Measurements from ENCODE around the gene HOMER3.
"Not testable (repeated sequence)": the region's sequence is repeated elsewhere in the genome, so short reads cannot be mapped to it uniquely, and the experiment has no call there.

Gene HOMER3

DNA sequence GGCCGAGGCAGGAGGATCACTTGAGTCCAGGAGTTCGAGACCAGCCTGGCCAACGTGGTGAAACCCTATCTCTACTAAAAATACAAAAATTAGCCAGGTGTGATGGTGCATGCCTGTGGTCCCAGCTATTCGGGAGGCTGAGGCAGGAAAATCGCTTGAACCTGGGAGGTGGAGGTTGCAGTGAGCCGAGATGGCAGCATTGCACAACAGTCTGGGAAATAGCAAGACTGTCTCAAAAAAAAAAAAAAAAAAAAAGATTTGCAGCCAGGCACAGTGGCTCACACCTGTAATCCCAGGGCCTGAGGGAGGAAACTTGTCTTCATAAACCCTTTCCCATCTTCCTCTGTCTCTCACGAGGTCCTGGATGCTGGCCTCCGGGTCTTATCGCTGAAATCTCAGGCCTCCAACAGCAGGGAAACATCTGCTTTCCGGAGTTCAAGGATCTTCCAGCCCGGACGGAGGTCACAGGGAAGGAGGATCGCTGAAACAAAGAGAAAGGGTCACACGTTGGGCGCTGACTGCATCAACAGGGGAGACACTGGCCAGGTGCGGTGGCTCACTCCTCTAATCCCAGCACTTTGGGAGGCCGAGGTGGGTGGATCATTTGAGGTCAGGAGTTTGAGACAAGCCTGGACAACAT is 11.5 kb upstream of the HOMER3 start:
- not testable (repeated sequence) for DNase-seq (ENCODE audit: low spot score)

- DNase-seq (ENCODE audit: low spot score) = no peak
These were observed 10.8 kb upstream of the HOMER3 start for GRCh38 chr19:18951721-18952281.

DNA sequence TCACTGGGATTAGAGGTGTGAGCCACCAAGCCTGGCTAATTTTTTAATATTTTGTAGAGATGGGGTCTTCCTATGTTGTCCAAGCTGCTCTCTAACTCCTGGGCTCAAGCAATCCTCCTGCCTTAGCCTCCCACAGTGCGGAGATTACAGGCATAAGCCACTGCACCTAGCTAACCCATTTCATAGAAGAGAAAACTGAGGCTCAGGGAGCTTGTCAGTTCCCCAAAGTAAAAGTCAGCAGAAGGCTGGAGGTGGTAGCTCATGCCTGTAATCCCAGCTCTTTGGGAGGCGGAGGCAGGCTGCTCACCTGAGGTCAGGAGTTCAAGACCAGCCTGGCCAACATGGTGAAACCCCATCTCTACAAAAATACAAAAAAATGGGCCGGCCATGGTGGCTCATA is 8.8 kb upstream of the HOMER3 start:
- no peak for DNase-seq (ENCODE audit: low spot score)

- no peak for DNase-seq (ENCODE audit: low spot score)
These were observed 7.9 kb upstream of the HOMER3 start for GRCh38 chr19:18948976-18949356.

DNA sequence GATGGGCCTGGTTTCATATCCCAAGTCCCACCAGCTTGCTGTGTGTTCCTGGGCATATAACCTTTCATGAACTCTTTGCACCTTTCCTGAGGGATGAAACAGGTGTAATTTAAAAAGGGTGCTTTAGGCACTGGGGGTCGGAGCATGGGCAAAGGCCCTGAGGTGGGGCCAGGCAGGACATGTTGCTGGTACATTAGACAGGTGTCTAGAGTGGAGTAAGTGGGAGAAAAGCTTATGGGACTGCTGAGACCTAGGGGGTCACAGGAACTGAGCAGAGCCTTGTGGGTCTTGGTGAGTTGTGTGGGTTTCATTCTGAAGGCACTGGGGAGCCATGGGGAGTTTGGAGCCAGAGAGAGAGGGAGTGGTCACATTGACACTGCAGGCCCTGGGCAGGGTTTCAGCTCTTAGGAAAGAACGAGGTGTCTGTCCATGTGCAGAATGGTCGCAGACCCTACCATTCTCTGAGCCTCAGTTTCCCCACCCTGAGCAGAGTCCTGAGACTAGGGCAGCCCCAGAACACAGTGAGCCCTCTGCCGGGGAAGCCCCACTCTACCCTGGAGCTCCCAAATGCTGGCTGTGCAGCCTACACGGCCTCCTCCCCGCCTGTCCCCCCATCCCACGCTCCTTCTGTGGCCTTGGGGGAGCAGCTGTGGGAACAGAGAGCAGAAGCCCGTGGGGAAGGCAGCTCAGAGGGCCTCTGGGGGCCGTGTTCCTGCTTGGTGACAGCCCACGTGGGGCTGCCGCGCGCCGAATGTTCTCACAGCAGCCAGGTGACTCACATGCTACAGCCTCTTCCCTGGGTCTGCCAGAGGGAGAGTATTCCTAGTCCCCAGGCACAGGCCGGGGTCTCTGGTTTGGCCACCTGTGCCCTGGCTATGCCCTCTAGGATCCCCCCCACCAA is 7.3 kb upstream of the HOMER3 start:
- no peak for DNase-seq (ENCODE audit: low spot score)

DNA sequence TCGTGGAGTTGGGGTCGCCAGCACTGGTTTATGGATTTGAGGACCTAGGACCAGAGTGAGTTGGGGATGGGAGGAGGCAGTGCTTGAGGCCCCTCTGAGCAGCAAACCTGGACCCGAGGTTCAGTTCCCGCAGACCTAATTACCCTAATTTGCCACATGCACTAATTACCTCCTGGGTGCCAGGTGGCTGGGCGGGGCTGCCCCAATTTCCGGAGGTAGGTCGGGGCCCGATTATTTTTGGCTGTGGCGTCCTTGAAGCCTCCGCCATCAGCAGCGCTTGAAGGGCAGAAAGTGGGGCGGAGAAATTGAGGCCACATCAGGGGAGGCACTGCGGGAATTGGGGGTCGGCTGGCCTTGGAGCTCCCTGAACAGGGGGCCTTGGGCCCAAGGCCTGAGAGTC is 5.9 kb upstream of the HOMER3 start:
- no peak for DNase-seq (ENCODE audit: low spot score)

- DNase-seq (ENCODE audit: low spot score) = no peak
These were observed 5.3 kb upstream of the HOMER3 start for GRCh38 chr19:18946335-18946734.

DNA sequence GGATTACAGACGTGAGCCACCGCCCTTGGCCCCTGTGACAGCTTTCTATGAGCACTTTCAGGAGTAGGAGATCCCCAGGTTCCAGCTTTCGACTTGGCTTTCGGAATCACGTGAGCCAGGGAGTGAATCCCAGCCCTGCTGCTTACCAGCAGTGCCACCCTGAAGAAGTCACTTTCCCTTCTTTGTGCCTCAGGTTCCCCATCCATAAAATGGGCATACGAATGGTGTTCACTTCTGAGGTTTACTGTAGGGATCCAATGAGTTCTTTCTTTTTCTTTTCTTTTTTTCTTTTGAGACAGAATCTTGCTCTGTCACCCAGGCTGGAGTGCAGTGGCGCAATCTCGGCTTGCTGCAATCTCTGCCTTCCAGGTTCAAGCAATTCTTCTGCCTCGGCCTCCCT is 4.3 kb upstream of the HOMER3 start:
- DNase-seq (ENCODE audit: low spot score) = no peak

DNA sequence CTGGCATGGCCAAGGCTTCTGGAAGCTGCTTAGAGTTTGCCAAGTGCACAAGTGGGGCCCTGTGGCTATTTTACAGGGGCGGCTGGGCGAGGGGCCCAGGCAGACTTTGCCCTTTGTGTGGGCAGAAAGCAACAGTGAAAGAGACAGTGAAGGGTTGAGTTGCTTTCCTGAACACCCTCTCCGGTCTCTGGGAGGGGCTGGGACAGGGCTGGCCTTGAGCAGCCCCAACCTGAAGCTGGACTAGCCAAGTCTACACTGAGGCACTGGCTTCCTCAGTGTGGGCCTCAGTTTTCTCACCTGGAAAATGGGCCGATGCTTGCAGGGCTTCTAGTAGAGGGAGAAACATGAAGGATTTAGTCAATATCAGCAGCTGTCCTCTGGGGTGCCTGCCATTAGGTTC is 2.4 kb upstream of the HOMER3 start:
- no peak for DNase-seq (ENCODE audit: low spot score)

- DNase-seq (ENCODE audit: low spot score) = no peak
These were observed 1.7 kb upstream of the HOMER3 start for GRCh38 chr19:18942692-18943091.

- no peak for DNase-seq (ENCODE audit: low spot score)
These were observed 774 bp upstream of the HOMER3 start for GRCh38 chr19:18941628-18942354.

DNA sequence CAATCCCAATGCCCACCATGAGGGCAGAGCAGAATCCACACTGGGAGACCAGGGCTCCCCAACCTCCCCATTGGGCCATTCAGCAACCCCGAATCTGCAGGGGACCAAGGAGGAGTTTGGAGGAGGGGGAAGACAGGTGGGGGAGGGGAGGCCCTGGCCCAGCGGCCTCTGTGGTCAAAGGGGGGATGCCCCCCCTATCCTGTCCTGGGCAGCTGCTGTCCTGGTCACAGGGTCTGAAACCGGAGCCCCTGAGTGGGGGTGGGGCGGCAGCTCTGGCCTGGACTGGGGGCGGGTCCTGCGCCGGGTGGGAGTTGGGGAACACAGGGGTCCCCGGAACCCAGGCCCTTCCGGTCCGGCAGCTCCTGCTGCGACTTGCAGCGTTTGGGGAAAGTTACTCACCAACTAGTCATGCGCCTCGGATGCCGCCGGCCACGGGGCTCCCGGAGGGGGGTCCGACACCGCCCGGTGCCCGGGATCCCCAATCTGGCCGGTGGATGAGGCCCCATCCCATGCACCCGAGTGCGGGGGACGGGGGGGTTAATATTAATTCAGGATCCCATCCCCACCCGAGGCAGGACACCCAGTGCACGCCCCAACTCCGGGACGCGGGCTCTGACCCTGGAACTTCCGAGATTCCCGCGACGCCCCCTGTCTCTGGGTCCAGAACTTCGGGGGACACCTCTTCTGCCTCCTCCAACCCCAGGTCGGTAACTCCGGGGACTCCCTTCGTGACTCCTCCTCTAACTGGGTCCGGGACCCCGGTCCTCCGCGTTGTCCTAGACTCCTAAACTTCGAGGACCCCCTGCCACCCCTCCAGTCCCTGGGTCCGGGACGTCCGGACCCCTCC is 872 bp downstream of the HOMER3 start:
- DNase-seq (ENCODE audit: low spot score) = peak; percentile 86

GRCh38 chr19:18939163-18939562 is 1.9 kb downstream of the HOMER3 start:
- DNase-seq (ENCODE audit: low spot score) = no peak

DNA sequence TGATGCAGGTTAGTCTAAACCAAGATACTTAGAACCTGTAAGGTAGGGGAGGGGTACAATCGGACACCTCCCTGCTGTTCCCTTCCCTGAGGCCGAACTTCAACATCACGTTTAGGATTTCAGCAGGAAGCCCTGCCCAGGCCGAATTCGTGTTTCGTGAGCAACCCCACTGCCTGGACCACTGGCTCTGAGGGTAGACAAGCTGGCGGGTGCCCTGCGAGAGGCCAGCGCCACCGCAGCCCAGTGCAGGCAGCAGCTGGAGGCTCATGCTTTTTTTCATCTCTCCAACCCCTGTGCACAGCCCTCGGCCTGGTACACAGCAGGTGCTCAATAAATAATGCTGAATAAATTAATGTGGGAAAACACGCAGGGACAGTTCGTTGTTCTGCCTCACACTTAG is 7.7 kb downstream of the HOMER3 start:
- DNase-seq (ENCODE audit: low spot score) = no peak

DNA sequence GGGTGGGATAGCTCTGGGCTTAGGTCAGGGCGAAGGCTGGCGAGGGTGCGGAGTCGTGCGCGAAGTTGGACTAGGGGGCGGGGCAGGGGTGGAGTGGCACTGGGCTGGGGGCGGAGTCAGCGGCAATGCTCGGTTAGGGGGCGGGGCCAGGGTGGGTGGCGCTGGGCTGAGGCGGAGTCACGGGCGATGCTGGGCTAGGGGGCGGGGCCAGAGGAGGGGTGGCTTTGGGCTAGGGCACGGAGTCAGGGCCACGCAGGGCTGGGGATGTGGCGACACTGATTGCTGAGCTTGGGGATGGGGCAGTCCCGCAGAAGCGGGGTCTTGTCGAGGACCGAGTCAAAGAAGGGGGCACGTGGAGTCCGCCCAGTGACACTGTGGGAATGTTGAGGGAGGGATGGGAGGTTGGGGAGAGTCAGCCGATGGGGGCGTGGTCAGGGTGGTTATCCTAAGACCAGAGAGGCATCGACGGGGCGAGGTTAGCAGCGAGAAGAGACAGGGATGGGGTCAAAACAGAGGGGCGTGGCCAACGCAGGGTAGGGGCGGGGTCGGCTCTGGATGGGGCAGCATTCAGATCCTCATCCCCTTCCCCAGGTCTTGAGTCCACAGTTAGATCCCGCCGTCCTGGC is 8.7 kb downstream of the HOMER3 start:
- DNase-seq (ENCODE audit: low spot score) = peak; percentile 91

GRCh38 chr19:18931316-18932162 is 9.5 kb downstream of the HOMER3 start:
- DNase-seq (ENCODE audit: low spot score) = no peak

- DNase-seq (ENCODE audit: low spot score) = no peak
These were observed 11.7 kb downstream of the HOMER3 start for GRCh38 chr19:18929311-18929710.

DNA sequence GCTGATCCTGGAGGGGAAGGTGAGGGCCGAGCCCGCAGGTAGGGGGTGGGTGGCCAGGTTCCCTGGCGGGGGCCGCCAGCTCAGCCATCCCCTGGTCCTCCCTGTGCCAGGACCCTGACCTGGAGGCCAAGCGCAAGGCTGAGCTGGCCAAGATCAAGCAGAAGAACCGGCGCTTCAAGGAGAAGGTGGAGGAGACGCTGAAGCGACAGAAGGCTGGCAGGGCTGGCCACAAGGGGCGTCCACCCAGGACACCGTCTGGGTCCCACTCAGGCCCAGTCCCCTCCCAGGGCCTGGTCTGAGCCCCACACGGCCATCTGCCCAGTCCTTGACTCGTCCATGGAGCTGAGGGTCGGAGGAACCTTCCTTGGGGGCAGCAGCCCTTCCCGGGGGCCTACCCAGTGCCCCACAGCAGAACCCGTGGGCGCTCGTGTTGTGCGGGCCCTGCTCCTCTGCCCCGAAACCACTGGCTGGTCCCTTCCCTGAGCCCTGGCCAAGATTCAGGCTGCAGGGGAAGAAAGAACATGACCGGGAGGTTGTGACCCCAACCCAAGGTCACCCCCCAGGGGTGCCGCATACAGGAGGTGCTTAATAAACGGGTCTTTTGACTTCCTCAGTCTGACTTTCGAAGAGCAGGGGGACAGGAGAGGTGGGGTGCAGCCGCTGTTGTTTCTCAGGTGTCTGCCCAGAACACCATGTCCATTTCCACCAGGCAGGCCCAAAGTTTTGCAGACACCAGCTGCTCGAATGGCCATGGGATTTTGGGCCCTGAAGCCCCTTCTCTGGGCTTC is 12.8 kb downstream of the HOMER3 start:
- no peak for DNase-seq (ENCODE audit: low spot score)

DNA sequence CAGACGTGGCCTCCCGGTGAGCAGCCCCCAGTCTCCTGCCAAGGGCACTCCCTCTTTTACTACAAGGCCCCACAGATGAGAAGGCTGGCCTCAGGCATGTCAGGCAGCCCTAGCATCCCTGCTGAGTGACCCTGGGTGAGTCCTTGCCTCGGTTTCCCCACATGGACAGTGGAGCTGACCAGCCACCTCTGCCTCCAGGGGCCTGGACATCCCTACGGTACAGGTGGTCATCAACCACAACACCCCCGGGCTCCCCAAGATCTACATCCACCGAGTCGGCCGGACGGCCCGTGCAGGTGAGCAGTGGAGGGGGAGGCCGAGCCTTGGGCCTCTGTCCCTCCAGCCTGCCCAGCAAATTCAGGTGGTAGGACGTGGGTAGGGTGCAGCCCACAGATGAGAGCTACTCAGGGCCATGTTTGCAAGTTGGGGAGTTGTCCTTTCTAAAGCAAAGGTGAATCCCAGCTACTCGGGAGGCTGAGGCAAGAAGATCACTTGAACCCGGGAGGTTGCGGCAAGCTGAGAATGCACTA is 16.3 kb downstream of the HOMER3 start:
- no peak for DNase-seq (ENCODE audit: low spot score)

All from AG08396 (cell line).